Measurements from ENCODE around the gene DUOXA1.

DUOXA1 gene

GRCh38 chr15:45129651-45130129 is at the start of gene DUOXA1, which contains the start of gene DUOX1:
Gene DUOXA1 (minus strand): TSS chr15:45129879. CDS start chr15:45123014, 6,865 bp downstream.
Gene DUOX1 (plus strand): TSS chr15:45129994. CDS start chr15:45131967, 1,973 bp downstream.
- DNase-seq, result no peak

DNA sequence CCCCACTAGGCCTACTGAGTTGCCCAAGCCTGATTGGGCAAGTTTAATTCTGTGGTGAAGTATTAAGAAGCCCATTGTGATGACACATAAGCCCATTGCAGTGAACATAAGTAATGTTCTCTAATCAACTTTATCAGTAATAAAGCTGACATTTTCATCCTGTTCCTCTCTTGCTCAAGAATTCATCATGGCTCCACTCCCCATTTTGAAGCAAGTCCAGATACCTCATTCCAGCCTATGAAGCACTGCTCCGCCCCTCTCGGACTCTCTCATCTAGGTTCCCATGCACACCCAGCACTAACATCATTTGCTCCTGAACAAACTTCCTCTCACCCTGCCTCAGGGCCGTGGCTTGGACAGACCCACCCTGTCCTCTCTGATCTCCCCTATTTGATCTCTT is 47.6 kb upstream of the DUOXA1 start:
- DNase-seq, result no peak

DNA sequence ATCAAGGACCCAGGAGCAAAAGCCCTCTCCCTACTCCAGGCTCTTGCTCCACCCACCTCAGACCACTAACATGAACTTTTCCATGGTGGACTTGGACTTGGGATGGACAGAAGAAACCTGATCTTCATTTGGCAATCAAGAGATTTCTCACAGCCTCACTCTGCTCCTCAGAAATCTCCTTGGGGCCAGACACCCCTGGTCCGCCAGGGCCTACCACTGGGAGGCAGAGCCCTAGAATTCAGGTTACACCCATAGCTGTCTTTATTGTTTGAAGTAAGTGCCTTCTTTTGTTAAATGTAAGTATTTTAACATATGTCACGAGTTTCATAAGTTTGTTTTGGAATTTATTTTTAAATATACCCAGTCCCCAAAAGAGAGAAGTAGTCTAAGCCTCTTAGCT is 44.9 kb upstream of the DUOXA1 start:
- no peak for DNase-seq

GRCh38 chr15:45174069-45174468 is 44.4 kb upstream of the DUOXA1 start:
- DNase-seq, result no peak

- no peak for DNase-seq
These were observed 42.2 kb upstream of the DUOXA1 start for GRCh38 chr15:45171912-45172311.

GRCh38 chr15:45169608-45170480 is 40.2 kb upstream of the DUOXA1 start:
- peak; percentile 40 for DNase-seq

DNA sequence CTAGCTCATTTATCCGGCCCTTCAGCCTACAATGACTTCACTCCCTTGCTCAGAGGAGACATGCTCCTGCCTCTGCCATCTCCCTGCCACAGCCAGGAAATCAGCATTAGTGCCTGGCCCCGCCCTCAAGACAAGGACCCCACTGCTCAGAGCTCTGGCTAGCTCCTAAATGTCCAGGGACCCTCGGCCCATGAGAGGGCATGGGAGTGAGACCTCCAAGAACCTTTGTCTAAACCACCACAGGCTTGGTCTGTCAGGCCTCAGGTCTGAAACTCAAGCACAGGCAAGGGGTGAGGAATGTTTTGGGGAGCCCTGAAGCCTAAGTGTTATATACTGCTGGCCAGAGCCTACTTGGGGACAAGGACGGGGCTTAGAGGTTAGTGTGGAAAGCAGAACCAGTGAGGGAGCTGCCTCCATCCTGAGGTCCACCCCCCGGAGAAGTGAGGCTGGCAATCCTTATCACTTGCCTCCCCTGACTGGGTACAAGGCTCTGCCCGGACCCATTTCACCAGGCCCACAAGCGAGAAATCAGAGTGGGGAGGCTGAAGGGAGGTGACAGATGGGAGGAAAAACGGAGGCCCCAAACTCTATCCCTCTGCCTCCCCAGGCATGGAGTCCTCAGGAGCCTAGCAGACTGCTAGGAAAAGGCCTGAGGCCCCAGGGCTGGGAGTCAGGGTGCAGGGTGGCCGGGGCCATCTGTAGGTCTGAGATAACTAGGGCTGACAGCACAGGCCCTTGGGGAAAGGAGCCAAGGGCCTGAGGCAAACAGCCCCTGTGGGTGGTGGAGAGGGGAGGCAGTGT is 39.3 kb upstream of the DUOXA1 start:
- no peak for DNase-seq

DNA sequence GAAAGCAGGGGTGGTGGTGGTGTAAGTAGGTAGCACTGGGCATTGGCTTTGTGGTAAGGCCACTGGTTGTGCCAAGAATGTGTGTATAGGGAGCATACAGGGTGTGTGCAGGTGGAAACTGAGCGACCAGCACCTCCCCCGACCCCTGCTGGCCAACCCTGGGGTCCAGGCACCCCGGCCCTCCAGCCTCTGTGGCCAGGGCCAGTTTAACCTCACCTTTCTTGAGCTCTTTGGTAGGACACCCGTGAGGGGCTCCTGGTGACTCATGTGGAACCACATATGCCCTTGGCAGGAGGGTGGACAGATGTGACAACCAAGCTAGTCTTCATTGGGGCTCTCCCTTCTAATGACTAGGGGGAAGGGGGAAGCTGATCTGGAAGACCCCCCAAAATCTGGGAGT is 38.6 kb upstream of the DUOXA1 start:
- no peak for DNase-seq

GRCh38 chr15:45167631-45168205 is 38.0 kb upstream of the DUOXA1 start:
- no peak for DNase-seq

DNA sequence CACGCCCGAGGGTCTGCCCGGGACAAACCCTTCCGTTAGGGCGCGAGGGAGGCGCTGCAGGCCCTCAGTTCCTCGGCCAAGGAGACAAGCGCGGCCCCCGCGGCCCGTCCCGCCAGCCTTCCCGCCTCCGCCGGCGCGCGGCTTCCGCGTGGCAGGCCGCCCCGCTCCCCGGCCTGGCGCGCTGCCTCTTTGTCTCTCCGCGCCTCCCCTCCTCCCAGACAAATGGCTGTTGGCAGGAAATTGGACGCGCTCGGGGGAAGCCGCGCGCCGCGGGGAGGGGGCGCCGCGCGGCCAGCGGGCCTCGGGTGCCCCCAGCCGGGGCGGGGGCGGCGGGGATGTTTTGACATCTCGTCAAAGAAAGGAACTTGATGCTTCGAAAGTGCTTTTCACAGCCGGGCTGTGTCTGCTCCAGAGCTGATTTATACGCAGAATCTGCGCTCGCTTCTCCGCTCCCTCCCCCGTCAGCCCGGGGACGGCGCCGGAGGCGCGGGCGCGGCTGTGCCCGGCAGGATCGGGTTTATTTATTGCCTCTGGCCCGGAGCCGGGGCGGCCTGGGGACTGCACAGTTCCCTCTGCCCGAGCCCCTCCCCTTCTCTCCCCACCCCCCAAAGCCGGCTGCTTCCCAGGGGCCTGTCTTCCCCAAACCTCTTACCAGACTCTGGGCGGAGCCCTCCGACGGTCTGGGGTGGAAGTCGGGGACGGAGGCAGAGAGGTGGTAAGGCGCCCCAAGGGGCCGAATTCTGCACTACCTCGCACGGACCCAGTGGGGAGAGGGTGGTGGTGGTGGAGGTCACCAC is 37.4 kb upstream of the DUOXA1 start:
- peak; percentile 83 for DNase-seq

- DNase-seq, result no peak
These were observed 35.9 kb upstream of the DUOXA1 start for GRCh38 chr15:45165536-45165935.

DNA sequence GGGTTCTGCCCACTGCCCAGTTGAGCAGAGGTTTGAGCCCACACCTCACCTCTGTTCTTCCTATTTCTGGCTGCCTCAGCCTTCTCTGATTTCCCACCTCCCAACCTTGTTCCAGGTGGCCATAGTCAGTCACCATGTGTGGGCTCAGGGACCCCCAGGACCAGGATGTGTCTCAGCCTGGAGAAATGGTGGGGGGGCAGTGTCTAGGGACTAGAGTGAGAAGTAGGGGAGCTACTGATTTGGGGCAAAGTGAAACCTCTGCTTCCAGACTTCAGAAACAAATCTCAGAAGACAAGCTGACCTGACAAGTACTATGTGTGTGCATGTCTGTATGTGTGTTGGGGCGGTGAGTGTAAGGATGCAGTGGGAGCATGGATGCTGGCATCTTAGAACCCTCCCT is 35.2 kb upstream of the DUOXA1 start:
- DNase-seq, result no peak

GRCh38 chr15:45163508-45163856 is 33.8 kb upstream of the DUOXA1 start:
- no peak for DNase-seq

DNA sequence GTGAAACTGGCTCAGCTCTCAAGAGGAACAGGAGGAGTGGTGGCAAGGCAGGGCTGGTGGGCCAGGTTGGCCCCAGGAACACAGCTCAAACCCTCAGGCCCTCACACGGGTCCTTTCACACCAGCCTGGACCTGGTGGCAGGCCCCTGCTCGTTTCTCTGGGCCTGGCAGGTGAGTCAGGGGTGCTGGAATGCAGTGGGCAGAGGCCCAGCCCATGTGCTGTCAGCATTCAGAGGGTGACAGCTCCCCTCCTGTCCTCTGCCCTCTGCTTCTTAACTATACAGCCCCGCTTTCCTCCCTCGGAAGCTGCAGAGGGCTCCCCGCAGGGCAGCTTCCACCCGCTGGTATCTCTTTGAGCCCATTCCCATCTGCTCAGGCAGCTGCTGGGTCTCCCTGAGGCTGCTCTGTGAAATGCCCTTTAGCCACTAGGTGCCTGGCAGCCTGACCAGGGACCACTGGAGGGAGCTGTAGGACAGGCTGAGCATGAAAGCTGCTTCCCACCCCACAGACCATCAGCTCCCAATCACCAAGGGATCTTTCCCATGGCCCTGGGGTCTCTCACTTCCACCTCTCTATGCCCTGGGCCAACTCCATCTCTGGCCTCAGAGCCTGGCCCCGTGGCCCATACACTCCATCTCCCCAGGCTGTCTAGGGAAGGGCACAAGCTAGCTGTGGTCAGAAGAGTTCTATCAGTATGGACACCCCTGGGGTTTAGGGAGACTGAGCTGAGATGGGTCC is 33.3 kb upstream of the DUOXA1 start:
- peak; percentile 71 for DNase-seq

GRCh38 chr15:45161666-45162065 is 32.0 kb upstream of the DUOXA1 start:
- DNase-seq, result no peak

DNA sequence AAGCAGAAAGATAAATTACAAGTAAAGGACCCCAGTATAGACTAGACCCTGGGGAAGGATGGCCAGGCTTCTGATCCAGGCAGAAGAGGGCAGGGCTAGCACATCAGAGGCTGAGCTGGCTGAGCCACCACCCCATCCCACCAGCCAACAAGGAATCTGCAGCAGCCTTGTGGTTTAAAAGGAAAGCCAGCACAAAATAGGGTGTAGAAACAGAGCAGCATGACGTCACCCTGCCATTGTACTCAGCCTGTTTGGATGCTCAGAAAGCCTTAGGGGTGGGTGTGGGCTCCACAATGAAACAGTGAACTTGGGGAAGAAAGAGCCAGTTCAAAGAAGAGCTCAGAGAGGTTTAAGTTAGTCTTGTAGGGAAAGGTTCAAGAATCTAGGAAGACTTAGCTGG is 28.3 kb upstream of the DUOXA1 start:
- DNase-seq, result peak; percentile 64

GRCh38 chr15:45156744-45157455 is 27.2 kb upstream of the DUOXA1 start:
- no peak for DNase-seq

DNA sequence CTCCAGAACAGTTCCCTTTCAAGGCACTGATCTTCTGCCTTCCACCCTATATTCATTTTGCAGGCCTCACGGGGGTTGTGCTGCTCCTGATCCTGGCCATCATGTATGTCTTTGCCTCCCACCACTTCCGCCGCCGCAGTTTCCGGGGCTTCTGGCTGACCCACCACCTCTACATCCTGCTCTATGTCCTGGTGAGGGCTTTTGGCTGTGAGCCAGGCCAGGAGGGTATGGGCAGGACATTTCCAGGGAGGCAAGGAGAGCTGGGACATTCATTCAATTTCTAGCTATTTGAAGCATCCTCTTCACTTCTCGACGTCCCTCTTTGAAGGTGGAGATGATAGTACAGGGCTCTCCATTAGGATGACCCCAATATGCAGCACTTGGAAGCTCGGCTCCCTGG is 26.1 kb upstream of the DUOXA1 start:
- DNase-seq, result no peak

DNA sequence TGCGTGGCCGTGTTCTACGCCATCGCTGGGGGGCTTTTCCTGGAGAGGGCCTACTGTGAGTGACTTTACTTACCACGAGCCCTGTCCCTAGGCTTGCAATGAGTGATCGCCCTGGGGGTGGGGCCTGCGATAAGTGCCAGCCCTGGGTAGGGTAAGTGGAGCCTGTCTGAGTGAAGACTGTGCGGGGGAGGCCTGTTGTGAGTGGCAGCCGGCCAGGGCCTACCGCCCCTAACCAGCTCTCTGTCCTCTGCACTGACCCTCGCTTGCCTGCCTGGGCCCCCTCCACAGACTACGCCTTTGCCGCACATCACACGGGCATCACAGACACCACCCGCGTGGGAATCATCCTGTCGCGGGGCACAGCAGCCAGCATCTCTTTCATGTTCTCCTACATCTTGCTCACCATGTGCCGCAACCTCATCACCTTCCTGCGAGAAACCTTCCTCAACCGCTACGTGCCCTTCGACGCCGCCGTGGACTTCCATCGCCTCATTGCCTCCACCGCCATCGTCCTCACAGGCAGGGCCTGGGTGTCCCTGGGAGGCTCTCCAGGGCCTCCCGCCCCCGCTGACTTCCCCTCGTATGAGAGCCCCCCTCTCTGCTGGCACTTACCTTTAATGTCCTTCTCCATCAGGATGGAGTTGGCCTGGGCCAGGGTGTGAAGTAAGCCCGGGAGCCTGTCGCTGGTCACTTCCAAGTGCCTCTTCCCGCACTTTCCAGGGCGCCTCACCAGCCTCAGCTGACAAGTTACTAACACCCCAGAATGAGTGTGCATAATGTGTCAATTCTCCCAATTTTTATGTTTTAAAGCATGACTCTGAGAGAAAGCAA is 22.5 kb upstream of the DUOXA1 start:
- no peak for DNase-seq

- DNase-seq, result no peak
These were observed 21.3 kb upstream of the DUOXA1 start for GRCh38 chr15:45150997-45151396.
